ENCODE results near the gene DMD. TPM values are rescaled to one million over a fixed set of nuclear protein-coding genes. Genes with fewer than 3 reads are reported as not detected.

The DMD gene
- total and polyA plus RNA-seq, 2 donors (not counting 1 experiment from before 2014, with no cell fraction given) = 2.0 to 51.8 TPM

DNA sequence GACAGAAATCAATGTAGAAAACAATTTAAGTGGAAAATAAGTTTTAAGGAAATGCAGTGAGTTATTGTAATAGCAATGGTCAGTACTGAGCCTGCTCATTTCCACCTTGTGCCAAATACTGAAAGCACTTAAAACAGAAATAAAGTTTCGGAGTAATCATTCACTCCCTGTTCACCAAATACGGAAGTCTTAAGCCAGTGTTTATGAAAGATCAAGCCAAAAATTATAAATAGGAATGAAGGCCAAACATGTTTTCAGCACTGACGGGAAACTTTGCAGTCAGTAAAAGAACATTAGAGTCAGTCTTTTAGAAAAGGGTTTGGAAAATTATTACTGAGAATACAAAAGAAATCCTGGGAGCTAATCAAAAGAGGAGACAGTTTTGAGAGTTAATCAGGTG lies 178.6 kb downstream of the DMD start:
- no peak for ATAC-seq (ENCODE audit: low read depth)
- no peaks in the 10 kb centered on the region for H4K20me1 ChIP-seq (ENCODE audit: control insufficient read depth, insufficient read depth, low read length, poor library complexity, severe bottlenecking)
- Mint-ChIP-seq H3K4me1 (no peaks in the 10 kb centered on the region), H3K27me3 (no peaks in the 10 kb centered on the region), H3K9me3 (ENCODE audit: insufficient read depth) (no peaks in the 10 kb centered on the region), H3K27ac (no peak overlapping the region), H3K4me3 (no peak overlapping the region)
- no peaks in the 10 kb centered on the region for H3K27me3 ChIP-seq (replicated peaks in 1 of 4; ENCODE audit: control extremely low read depth in 1 of 4, control insufficient read depth in 3 of 4, insufficient read depth in 4 of 4, low read length in 3 of 4)
- H3K4me2 ChIP-seq (replicated peaks; ENCODE audit: low read depth, low read length, poor library complexity, severe bottlenecking) = no peak overlapping the region
- H2AFZ ChIP-seq (ENCODE audit: insufficient read depth, low read depth, low read length, poor library complexity, severe bottlenecking) = no peak overlapping the region
- no peak overlapping the region for H3K27ac ChIP-seq (ENCODE audit: low read length in 2 of 2)
- no peaks in the 10 kb centered on the region for H3K9me3 ChIP-seq (ENCODE audit: control extremely low read depth in 1 of 3, control insufficient read depth in 2 of 3, insufficient read depth in 1 of 3, low read length in 2 of 3)
- no peaks in the 10 kb centered on the region for H3K36me3 ChIP-seq (replicated peaks in 1 of 2; ENCODE audit: control extremely low read depth in 1 of 2, control insufficient read depth in 1 of 2, extremely low read depth in 1 of 2, insufficient read depth in 2 of 2, low read length in 1 of 2)
- ChIA-PET CTCF (no interaction called here), POLR2A (no interaction called here)
- intact Hi-C loops (cut with micrococcal nuclease) = no loop called here
- H3K4me3 ChIP-seq (ENCODE audit: control extremely low read depth in 1 of 5, extremely low read depth in 1 of 5, insufficient read depth in 1 of 5, low read depth in 2 of 5, low read length in 4 of 5) = no peak overlapping the region
- no peaks in the 10 kb centered on the region for H3K79me2 ChIP-seq (ENCODE audit: control insufficient read depth, insufficient read depth, low read length)
- 90% methylated on average over 2 of the region's 3 CpGs for WGBS (ENCODE audit: insufficient coverage)
- no peak for DNase-seq
- no peak overlapping the region for H3K9ac ChIP-seq (ENCODE audit: low read length)
- no peaks in the 10 kb centered on the region for H3K4me1 ChIP-seq (ENCODE audit: control insufficient read depth in 2 of 2, insufficient read depth in 2 of 2, low read length in 2 of 2)
- TF ChIP-seq, protein P1, sequence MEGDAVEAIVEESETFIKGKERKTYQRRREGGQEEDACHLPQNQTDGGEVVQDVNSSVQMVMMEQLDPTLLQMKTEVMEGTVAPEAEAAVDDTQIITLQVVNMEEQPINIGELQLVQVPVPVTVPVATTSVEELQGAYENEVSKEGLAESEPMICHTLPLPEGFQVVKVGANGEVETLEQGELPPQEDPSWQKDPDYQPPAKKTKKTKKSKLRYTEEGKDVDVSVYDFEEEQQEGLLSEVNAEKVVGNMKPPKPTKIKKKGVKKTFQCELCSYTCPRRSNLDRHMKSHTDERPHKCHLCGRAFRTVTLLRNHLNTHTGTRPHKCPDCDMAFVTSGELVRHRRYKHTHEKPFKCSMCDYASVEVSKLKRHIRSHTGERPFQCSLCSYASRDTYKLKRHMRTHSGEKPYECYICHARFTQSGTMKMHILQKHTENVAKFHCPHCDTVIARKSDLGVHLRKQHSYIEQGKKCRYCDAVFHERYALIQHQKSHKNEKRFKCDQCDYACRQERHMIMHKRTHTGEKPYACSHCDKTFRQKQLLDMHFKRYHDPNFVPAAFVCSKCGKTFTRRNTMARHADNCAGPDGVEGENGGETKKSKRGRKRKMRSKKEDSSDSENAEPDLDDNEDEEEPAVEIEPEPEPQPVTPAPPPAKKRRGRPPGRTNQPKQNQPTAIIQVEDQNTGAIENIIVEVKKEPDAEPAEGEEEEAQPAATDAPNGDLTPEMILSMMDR (IDR thresholded peaks at IDR 0.05) = no peak
- no peak for TF ChIP-seq EZH2 (IDR thresholded peaks at IDR 0.05; ENCODE audit: borderline replicate concordance, insufficient read depth, low read depth, low read length, poor library complexity, severe bottlenecking)

GRCh38 chrX:33014949-33015348 lies 196.4 kb downstream of the DMD start:
- H3K9me3 ChIP-seq (ENCODE audit: control extremely low read depth in 1 of 3, control insufficient read depth in 2 of 3, insufficient read depth in 1 of 3, low read length in 2 of 3) = no peaks in the 10 kb centered on the region
- H4K20me1 ChIP-seq (ENCODE audit: control insufficient read depth, insufficient read depth, low read length, poor library complexity, severe bottlenecking) = no peaks in the 10 kb centered on the region
- no peaks in the 10 kb centered on the region for H3K9me3 Mint-ChIP-seq (ENCODE audit: insufficient read depth)
- H3K4me3 ChIP-seq (ENCODE audit: control extremely low read depth in 1 of 5, extremely low read depth in 1 of 5, insufficient read depth in 1 of 5, low read depth in 2 of 5, low read length in 4 of 5) = no peak overlapping the region
- ATAC-seq (ENCODE audit: low read depth) = no peak
- H3K4me1 Mint-ChIP-seq = no peaks in the 10 kb centered on the region
- H3K79me2 ChIP-seq (ENCODE audit: control insufficient read depth, insufficient read depth, low read length) = no peaks in the 10 kb centered on the region
- TF ChIP-seq EZH2 (IDR thresholded peaks at IDR 0.05; ENCODE audit: borderline replicate concordance, insufficient read depth, low read depth, low read length, poor library complexity, severe bottlenecking) = no peak
- TF ChIP-seq, protein P1 (IDR thresholded peaks at IDR 0.05) = no peak
- ChIA-PET POLR2A (no interaction called here), CTCF (no interaction called here)
- DNase-seq = no peak
- H3K36me3 ChIP-seq (replicated peaks in 1 of 2; ENCODE audit: control extremely low read depth in 1 of 2, control insufficient read depth in 1 of 2, extremely low read depth in 1 of 2, insufficient read depth in 2 of 2, low read length in 1 of 2) = no peaks in the 10 kb centered on the region
- H3K4me1 ChIP-seq (ENCODE audit: control insufficient read depth in 2 of 2, insufficient read depth in 2 of 2, low read length in 2 of 2) = no peaks in the 10 kb centered on the region
- no CpG with 5 or more reads among the region's 6 CpGs for WGBS (ENCODE audit: insufficient coverage)
- H3K9ac ChIP-seq (ENCODE audit: low read length) = no peak overlapping the region
- intact Hi-C loops (cut with micrococcal nuclease) = no loop called here
- H2AFZ ChIP-seq (ENCODE audit: insufficient read depth, low read depth, low read length, poor library complexity, severe bottlenecking) = no peak overlapping the region
- no peaks in the 10 kb centered on the region for H3K27me3 ChIP-seq (replicated peaks in 1 of 4; ENCODE audit: control extremely low read depth in 1 of 4, control insufficient read depth in 3 of 4, insufficient read depth in 4 of 4, low read length in 3 of 4)
- no peak overlapping the region for H3K4me3 Mint-ChIP-seq
- H3K27me3 Mint-ChIP-seq = no peaks in the 10 kb centered on the region
- H3K27ac ChIP-seq (ENCODE audit: low read length in 2 of 2) = no peak overlapping the region
- H3K4me2 ChIP-seq (replicated peaks; ENCODE audit: low read depth, low read length, poor library complexity, severe bottlenecking) = no peak overlapping the region
- no peak overlapping the region for H3K27ac Mint-ChIP-seq
